Activated naive CD4-positive, alpha-beta T cell treated with anti-CD3 and anti-CD28 coated beads, Interleukin-2, amount 10 ng/mL, durations not matched to agents 7 days and 5 days (primary cell): ENCODE results near the gene ARL6IP1.
"Not testable (repeated sequence)": the region's sequence is repeated elsewhere in the genome, so short reads cannot be mapped to it uniquely, and the experiment has no call there.

ENCODE experiments used
- CTCF ChIA-PET: fragments of 350-600 bp; sonication (Branson Sonifier 250); formaldehyde crosslinking; loops from one replicate; lab custom pipeline; 2021; ENCODE audit warnings: antibody characterized with exemption; lab: Charles Lee
- DNase-seq: peaks from one replicate; pipeline ENCODE4 v3.0.0-alpha.2; 2020
- H3K27ac Mint-ChIP-seq: one replicate; pipeline ENCODE4 v1.8.0; 2021; ENCODE audit warnings: mild to moderate bottlenecking, moderate library complexity, mixed read lengths
- H3K27me3 Mint-ChIP-seq: one replicate; pipeline ENCODE4 v1.8.0; 2021; ENCODE audit warnings: mild to moderate bottlenecking, mixed read lengths
- H3K36me3 Mint-ChIP-seq: one replicate; pipeline ENCODE4 v1.8.0; 2021; ENCODE audit warnings: mixed read lengths
- H3K4me1 Mint-ChIP-seq: one replicate; pipeline ENCODE4 v1.8.0; 2021; ENCODE audit warnings: mixed read lengths
- H3K4me3 Mint-ChIP-seq: one replicate; pipeline ENCODE4 v1.8.0; 2021; ENCODE audit warnings: mild to moderate bottlenecking, moderate library complexity, mixed read lengths
- H3K9me3 Mint-ChIP-seq: one replicate; pipeline ENCODE4 v1.8.0; 2021; ENCODE audit warnings: mixed read lengths

ARL6IP1 gene

GRCh38 chr16:18789515-18789849 lies 11.9 kb downstream of the ARL6IP1 start:
- H3K27ac Mint-ChIP-seq = peak overlapping the region; percentile 95
- H3K36me3 Mint-ChIP-seq = peaks cover 89% of the 10 kb centered on the region
- no peaks in the 10 kb centered on the region for H3K9me3 Mint-ChIP-seq
- peak overlapping the region; percentile 95 for H3K4me3 Mint-ChIP-seq
- H3K4me1 Mint-ChIP-seq = peaks cover 61% of the 10 kb centered on the region
- no peak for DNase-seq
- CTCF ChIA-PET = interaction anchor here (1.4 kb wide), 1 partner anchor 12 kb away, joined by 10 read pairs; the partner anchor contains the start of gene ARL6IP1
- H3K27me3 Mint-ChIP-seq = no peaks in the 10 kb centered on the region

DNA sequence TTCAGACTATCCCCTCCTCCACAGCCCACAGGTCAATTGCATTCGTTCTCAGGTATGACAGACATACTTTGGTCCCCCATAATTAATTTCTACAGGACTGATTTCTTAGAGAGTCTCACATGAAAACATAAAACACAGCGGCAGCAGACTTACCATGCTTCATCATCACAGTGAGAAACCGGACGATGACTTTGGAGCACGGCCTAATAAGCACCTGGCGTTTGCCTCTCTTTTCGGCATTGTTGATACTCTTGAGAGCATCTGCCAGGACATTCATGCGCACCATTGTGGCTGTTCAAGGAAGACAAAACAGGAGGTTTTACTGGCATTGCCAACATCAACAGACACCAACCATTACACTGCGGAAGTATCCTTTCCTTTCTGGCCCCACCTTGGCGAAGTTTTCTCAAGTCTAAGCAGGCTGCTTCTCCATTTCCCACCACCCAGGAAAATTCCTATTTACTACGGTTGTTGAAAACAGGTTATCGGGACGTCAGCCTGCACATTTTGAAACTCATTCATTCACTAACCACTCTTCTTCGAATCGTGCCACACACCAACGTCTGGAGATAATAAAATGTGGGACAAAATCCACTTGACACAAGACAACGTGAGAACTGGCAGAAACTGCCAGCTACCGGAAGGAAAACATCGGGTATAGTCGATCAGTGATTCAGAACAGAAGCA lies 12.4 kb downstream of the ARL6IP1 start:
- peak overlapping the region; percentile 95 for H3K27ac Mint-ChIP-seq
- no peaks in the 10 kb centered on the region for H3K27me3 Mint-ChIP-seq
- H3K4me3 Mint-ChIP-seq = peak overlapping the region; percentile 95
- peaks cover 62% of the 10 kb centered on the region for H3K4me1 Mint-ChIP-seq
- H3K36me3 Mint-ChIP-seq = peaks cover 87% of the 10 kb centered on the region
- DNase-seq = no peak
- H3K9me3 Mint-ChIP-seq = no peaks in the 10 kb centered on the region
- CTCF ChIA-PET = interaction anchor here (0.7 to 1.4 kb wide), 2 partner anchors 12 to 13 kb away, joined by 3 to 10 read pairs; partner anchors contain the start of gene ARL6IP1

- Mint-ChIP-seq H3K36me3 (peaks cover 69% of the 10 kb centered on the region), H3K4me3 (no peak overlapping the region), H3K4me1 (peaks cover 62% of the 10 kb centered on the region), H3K9me3 (no peaks in the 10 kb centered on the region), H3K27ac (no peak overlapping the region), H3K27me3 (no peaks in the 10 kb centered on the region)
- CTCF ChIA-PET = interaction anchor here (0.6 kb wide), 1 partner anchor 181 kb away, joined by 3 read pairs; no protein-coding TSS in a partner anchor
- no peak for DNase-seq
Measured at GRCh38 chr16:18784917-18785623, 16.3 kb downstream of the ARL6IP1 start.

DNA sequence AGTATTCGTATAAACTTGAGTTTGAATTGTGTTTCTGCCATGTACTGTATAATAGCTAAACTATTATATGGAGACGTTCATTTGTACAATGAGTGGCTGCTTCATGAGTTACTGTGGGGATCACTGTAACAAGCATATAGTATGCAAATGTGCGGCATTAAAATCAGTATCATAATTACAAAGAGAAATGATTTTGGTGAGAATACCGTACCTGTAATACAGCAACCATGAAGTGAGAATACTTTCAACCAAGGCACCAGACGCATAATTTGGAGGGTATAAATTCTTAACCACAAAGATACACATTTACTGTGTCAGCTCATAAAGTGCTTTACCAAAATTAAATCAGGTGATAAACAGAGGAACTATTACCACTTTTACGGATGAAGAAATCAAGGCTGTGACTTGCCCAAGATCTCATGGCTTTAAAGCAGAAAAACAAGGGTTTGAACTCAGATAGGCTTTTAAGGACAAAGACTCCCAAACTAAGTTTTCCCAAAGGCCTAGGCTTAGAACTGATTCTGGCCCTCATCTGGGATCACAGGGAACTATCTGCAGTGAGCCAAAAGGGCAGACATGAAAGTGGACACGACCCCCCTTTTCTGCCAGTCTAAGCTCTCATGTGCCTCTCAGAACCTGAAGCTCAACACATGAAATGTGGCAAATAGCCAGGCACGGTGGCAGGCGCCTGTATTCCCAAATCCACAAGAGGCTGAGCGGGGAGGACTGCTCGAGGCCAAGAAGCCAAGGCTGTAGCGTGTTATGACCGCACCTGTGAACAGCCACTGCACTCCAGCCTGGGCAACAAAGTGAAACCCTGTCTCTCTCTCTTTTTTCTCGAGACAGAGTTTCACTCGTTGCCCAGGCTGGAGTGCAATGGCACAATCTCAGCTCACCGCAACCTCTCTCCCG lies 17.7 kb downstream of the ARL6IP1 start:
- CTCF ChIA-PET = interaction anchor here (1.2 kb wide), 1 partner anchor 289 kb away, joined by 3 read pairs; no protein-coding TSS in a partner anchor
- no peak for DNase-seq
- H3K9me3 Mint-ChIP-seq = no peaks in the 10 kb centered on the region
- peaks cover 53% of the 10 kb centered on the region for H3K4me1 Mint-ChIP-seq
- no peak overlapping the region for H3K4me3 Mint-ChIP-seq
- H3K36me3 Mint-ChIP-seq = peaks cover 55% of the 10 kb centered on the region
- H3K27me3 Mint-ChIP-seq = no peaks in the 10 kb centered on the region
- peak overlapping the region; percentile 42 for H3K27ac Mint-ChIP-seq

- H3K27ac Mint-ChIP-seq = peak overlapping the region; percentile 42
- no peak for DNase-seq
- peaks cover 47% of the 10 kb centered on the region for H3K36me3 Mint-ChIP-seq
- peaks cover 45% of the 10 kb centered on the region for H3K4me1 Mint-ChIP-seq
- H3K27me3 Mint-ChIP-seq = no peaks in the 10 kb centered on the region
- H3K9me3 Mint-ChIP-seq = no peaks in the 10 kb centered on the region
- H3K4me3 Mint-ChIP-seq = no peak overlapping the region
- CTCF ChIA-PET = interaction anchor here (1.2 kb wide), 1 partner anchor 290 kb away, joined by 3 read pairs; no protein-coding TSS in a partner anchor
Measured at GRCh38 chr16:18782697-18783429, 18.5 kb downstream of the ARL6IP1 start.

- DNase-seq, H3K4me3 Mint-ChIP-seq, H3K27me3 Mint-ChIP-seq, H3K27ac Mint-ChIP-seq, H3K9me3 Mint-ChIP-seq, CTCF ChIA-PET: not testable (repeated sequence)
- Mint-ChIP-seq H3K4me1 (peaks cover 30% of the 10 kb centered on the region), H3K36me3 (peaks cover 32% of the 10 kb centered on the region)
Measured at GRCh38 chr16:18781232-18781631, 20.1 kb downstream of the ARL6IP1 start.

DNA sequence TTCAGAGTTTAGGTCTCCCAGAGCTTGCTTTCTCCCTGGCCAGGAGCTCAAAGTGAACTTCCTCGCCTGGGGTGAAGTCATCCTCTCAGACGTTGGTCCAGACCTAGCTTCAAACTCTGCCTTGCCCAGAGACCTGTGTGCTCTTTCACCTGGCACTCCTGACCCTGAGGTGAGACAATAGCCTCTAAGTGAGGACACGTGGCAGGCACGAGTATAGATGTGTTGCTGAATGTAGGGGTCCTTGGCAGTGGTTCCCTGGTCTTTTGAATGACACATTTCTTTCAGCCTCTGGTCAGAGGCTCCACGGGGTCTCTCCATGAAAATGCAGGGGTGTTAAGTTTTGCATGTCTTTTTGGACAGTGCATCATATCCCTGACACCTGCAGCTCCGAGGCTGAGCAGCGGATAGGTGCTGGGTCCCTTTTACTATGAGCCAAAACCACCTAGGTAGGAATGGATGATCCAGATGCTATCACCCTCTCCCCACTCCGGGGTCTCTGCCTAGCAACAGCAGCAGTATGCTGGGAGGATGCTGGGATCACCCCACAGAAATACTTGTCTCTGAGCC lies 20.8 kb downstream of the ARL6IP1 start:
- CTCF ChIA-PET, H3K9me3 Mint-ChIP-seq, H3K4me3 Mint-ChIP-seq, DNase-seq, H3K27me3 Mint-ChIP-seq, H3K27ac Mint-ChIP-seq: not testable (repeated sequence)
- Mint-ChIP-seq H3K36me3 (peaks cover 25% of the 10 kb centered on the region), H3K4me1 (peaks cover 23% of the 10 kb centered on the region)

DNA sequence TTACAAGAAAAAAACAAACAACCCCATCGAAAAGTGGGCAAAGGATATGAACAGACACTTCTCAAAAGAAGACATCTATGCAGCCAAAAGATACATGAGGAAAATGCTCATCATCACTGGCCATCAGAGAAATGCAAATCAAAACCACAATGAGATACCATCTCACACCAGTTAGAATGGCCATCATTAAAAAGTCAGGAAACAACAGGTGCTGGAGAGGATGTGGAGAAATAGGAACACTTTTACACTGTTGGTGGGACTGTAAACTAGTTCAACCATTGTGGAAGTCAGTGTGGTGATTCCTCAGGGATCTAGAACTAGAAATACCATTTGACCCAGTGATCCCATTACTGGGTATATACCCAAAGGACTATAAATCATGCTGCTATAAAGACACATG lies 23.7 kb downstream of the ARL6IP1 start:
- CTCF ChIA-PET, H3K9me3 Mint-ChIP-seq, H3K27ac Mint-ChIP-seq, H3K36me3 Mint-ChIP-seq, H3K4me3 Mint-ChIP-seq, H3K27me3 Mint-ChIP-seq, H3K4me1 Mint-ChIP-seq, DNase-seq: not testable (repeated sequence)

DNA sequence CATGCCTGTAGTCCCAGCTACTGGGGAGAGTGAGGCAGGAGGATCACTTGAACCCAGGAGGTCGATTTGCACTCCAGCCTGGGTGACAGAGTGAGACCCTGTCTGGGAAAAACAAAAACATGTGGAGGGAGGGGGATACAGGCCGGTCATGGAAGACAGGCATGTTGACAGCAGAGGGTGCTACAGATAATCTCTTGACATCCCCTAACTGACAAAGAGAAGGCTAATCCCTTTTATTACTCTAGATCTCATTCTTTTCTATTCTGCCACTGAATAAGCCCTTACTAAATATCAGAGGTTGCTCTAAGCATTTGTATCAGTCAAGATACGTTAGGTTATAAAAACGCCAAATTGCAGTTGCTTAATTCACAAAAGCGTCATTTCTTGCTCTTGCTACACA lies 25.0 kb downstream of the ARL6IP1 start:
- DNase-seq, H3K4me1 Mint-ChIP-seq, CTCF ChIA-PET, H3K27me3 Mint-ChIP-seq, H3K4me3 Mint-ChIP-seq, H3K9me3 Mint-ChIP-seq, H3K27ac Mint-ChIP-seq, H3K36me3 Mint-ChIP-seq: not testable (repeated sequence)

DNA sequence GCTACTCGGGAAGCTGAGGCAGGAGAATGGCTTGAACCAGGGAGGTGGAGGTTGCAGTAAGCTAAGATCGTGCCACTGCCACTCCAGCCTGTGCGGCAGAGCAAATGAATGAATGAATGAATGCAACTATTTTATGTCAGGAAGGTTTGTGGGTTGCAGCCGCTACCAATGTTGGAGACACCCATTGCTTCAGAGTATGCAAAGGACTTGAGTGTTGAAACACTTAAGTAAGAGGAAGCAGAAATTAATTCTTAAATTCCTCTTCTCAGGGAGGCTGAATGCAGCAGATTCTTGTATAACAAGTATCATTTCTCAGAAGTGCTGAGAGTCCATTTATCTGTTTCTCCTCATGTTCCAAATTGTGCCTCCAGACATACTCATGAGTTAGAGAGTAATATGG lies 26.7 kb downstream of the ARL6IP1 start:
- CTCF ChIA-PET, H3K27me3 Mint-ChIP-seq, H3K36me3 Mint-ChIP-seq, DNase-seq, H3K4me1 Mint-ChIP-seq, H3K4me3 Mint-ChIP-seq, H3K9me3 Mint-ChIP-seq, H3K27ac Mint-ChIP-seq: not testable (repeated sequence)

DNA sequence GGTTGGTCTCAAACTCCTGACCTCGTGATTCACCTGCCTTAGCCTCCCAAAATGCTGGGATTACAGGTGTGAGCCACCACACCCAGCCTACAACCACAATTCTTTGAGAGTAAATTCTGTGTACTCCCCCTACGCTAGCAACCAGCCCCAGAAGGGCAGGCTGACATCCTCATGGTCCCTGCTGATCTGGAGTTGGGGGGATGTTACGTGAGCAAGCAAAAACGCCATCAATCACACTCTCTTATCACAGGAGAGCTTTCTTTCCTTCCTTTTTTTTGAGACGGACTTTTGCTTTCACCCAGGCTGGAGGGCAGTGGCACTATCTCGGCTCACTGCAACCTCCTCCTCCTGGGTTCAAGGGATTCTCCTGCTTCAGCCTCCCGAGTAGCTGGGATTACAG lies 29.2 kb downstream of the ARL6IP1 start:
- H3K4me1 Mint-ChIP-seq = peaks cover 20% of the 10 kb centered on the region
- H3K27ac Mint-ChIP-seq, CTCF ChIA-PET, H3K9me3 Mint-ChIP-seq, H3K36me3 Mint-ChIP-seq, DNase-seq, H3K4me3 Mint-ChIP-seq: not testable (repeated sequence)
- peaks cover 11% of the 10 kb centered on the region for H3K27me3 Mint-ChIP-seq

DNA sequence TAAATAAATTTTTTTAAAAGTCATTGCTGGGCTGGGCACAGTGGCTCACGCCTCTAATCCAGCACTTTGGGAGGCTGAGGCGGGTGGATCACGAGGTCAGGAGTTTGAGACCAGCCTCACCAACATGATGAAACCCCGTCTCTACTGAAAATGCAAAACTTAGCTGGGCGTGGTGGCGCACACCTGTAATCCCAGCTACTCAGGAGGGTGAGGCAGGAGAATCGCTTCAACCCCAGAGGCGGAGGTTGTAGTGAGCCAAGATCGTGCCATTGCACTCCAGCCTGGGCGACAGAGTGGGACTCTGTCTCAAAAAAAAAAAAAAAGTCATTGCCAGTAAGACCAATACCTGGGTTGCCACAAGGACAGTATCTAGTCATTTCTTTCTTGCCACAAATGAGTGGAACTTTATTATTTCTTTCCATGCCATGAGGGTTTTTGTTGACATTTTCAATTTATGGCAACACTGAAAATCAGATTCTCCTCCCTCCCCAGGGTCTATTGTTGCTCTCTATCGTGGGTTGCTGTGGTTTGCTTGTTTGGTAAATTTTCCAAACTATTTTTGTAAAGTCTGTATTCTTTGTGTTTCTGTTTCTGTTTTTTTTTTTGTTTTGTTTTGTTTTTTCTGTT lies 30.9 kb downstream of the ARL6IP1 start:
- H3K4me1 Mint-ChIP-seq = peaks cover 28% of the 10 kb centered on the region
- DNase-seq, H3K9me3 Mint-ChIP-seq, CTCF ChIA-PET, H3K27ac Mint-ChIP-seq, H3K36me3 Mint-ChIP-seq, H3K4me3 Mint-ChIP-seq: not testable (repeated sequence)
- peaks cover 11% of the 10 kb centered on the region for H3K27me3 Mint-ChIP-seq

GRCh38 chr16:18767217-18767616 lies 34.1 kb downstream of the ARL6IP1 start:
- H3K27ac Mint-ChIP-seq = peak overlapping the region; percentile 83
- H3K4me1 Mint-ChIP-seq = peaks cover 30% of the 10 kb centered on the region
- H3K9me3 Mint-ChIP-seq, H3K4me3 Mint-ChIP-seq, H3K36me3 Mint-ChIP-seq, CTCF ChIA-PET: not testable (repeated sequence)
- peak; percentile 67 for DNase-seq
- H3K27me3 Mint-ChIP-seq = peaks cover 11% of the 10 kb centered on the region
